ENCODE data around the gene COASY. TPM values are rescaled to one million over a fixed set of nuclear protein-coding genes. Genes with fewer than 3 reads are reported as not detected.

COASY gene
- total and polyA plus RNA-seq, 2 donors from 2014 or later: 71.9 to 145 TPM

- FAIRE-seq (no peak), DNase-seq (no peak)
- Histone ChIP-seq H3K27me3 (ENCODE audit: control insufficient read depth, insufficient read depth, low read length) (no peaks in the 10 kb centered on the region), H3K9ac (ENCODE audit: low read length in 3 of 3) (no peak overlapping the region), H3K4me3 (ENCODE audit: low read length in 3 of 3) (no peak overlapping the region), H3K27ac (ENCODE audit: low read depth in 2 of 2, low read length in 2 of 2) (no peak overlapping the region), H3K9me3 (ENCODE audit: control insufficient read depth in 2 of 3, insufficient read depth in 1 of 3, low read length in 3 of 3) (no peaks in the 10 kb centered on the region), H3K4me1 (ENCODE audit: control insufficient read depth in 2 of 3, insufficient read depth in 2 of 3, low read depth in 1 of 3, low read length in 3 of 3) (peaks cover 0 to 8% (median 6%) of the 10 kb centered on the region in 3 donors), H3K36me3 (ENCODE audit: control insufficient read depth in 2 of 3, insufficient read depth in 3 of 3, low read length in 3 of 3) (peaks cover 2 to 25% (median 19%) of the 10 kb centered on the region in 3 donors)
- TF ChIP-seq CTCF (IDR thresholded peaks at IDR 0.05; ENCODE audit: borderline replicate concordance, extremely low read depth, insufficient read depth): no peak
- intact Hi-C loops (cut with DNase I): no loop called here
Measured at GRCh38 chr17:42612013-42612412, 50.1 kb downstream of the COASY start.

GRCh38 chr17:42613699-42614295 lies 51.8 kb downstream of the COASY start:
- Histone ChIP-seq H3K36me3 (ENCODE audit: control insufficient read depth in 2 of 3, insufficient read depth in 3 of 3, low read length in 3 of 3) (peaks cover 2 to 25% (median 19%) of the 10 kb centered on the region in 3 donors), H3K27ac (ENCODE audit: low read depth in 2 of 2, low read length in 2 of 2) (no peak overlapping the region), H3K9me3 (ENCODE audit: control insufficient read depth in 2 of 3, insufficient read depth in 1 of 3, low read length in 3 of 3) (no peaks in the 10 kb centered on the region), H3K4me3 (ENCODE audit: low read length in 3 of 3) (no peak overlapping the region), H3K27me3 (ENCODE audit: control insufficient read depth, insufficient read depth, low read length) (no peaks in the 10 kb centered on the region), H3K9ac (ENCODE audit: low read length in 3 of 3) (no peak overlapping the region), H3K4me1 (ENCODE audit: control insufficient read depth in 2 of 3, insufficient read depth in 2 of 3, low read depth in 1 of 3, low read length in 3 of 3) (peaks cover 0 to 2% (median 0%) of the 10 kb centered on the region in 3 donors)
- TF ChIP-seq CTCF (IDR thresholded peaks at IDR 0.05; ENCODE audit: borderline replicate concordance, extremely low read depth, insufficient read depth): no peak
- DNase-seq (peak in 1 of 5 donors; percentile 71), FAIRE-seq (no peak)
- intact Hi-C loops (cut with DNase I): no loop called here

Small RNA genes lying within 50 kb of the gene (microRNA-seq; reads per million reads assigned to microRNA genes)
- gene MIR5010: 6.8 reads per million, percentile 13 among the genes with 10 or more reads in this experiment

Other genes with a start within 250 kb of the COASY start
- gene STAT3, start 173.7 kb upstream of the COASY start, total RNA-seq: 327 TPM
- 55.6 TPM for gene STAT3, start 173.7 kb upstream of the COASY start, polyA plus RNA-seq (ENCODE audit: insufficient read depth, low read depth, low replicate concordance)
- gene CAVIN1, start 138.9 kb upstream of the COASY start, total RNA-seq: 204 TPM
- gene CAVIN1, start 138.9 kb upstream of the COASY start, polyA plus RNA-seq (ENCODE audit: insufficient read depth, low read depth, low replicate concordance): 67.1 TPM
- gene ATP6V0A1, start 103.3 kb upstream of the COASY start, total RNA-seq: 110 TPM
- gene ATP6V0A1, start 103.3 kb upstream of the COASY start, polyA plus RNA-seq (ENCODE audit: insufficient read depth, low read depth, low replicate concordance): 108 TPM
- 37.5 TPM for gene NAGLU, start 25.9 kb upstream of the COASY start, total RNA-seq
- gene NAGLU, start 25.9 kb upstream of the COASY start, polyA plus RNA-seq (ENCODE audit: insufficient read depth, low read depth, low replicate concordance): 52.7 TPM
- gene HSD17B1, start 9.2 kb upstream of the COASY start, total RNA-seq: 0.31 TPM
- 3.3 TPM for gene HSD17B1, start 9.2 kb upstream of the COASY start, polyA plus RNA-seq (ENCODE audit: insufficient read depth, low read depth, low replicate concordance)
- gene MLX, start 5.0 kb downstream of the COASY start, total RNA-seq: 38.7 TPM
- 41.0 TPM for gene MLX, start 5.0 kb downstream of the COASY start, polyA plus RNA-seq (ENCODE audit: insufficient read depth, low read depth, low replicate concordance)
- gene PSMC3IP, start 15.6 kb downstream of the COASY start, total RNA-seq: 5.8 TPM
- gene PSMC3IP, start 15.6 kb downstream of the COASY start, polyA plus RNA-seq (ENCODE audit: insufficient read depth, low read depth, low replicate concordance): 3.6 TPM
- 69.5 TPM for gene RETREG3, start 47.2 kb downstream of the COASY start, total RNA-seq
- gene RETREG3, start 47.2 kb downstream of the COASY start, polyA plus RNA-seq (ENCODE audit: insufficient read depth, low read depth, low replicate concordance): 22.6 TPM
- 33.7 TPM for gene TUBG1, start 47.5 kb downstream of the COASY start, total RNA-seq
- gene TUBG1, start 47.5 kb downstream of the COASY start, polyA plus RNA-seq (ENCODE audit: insufficient read depth, low read depth, low replicate concordance): 61.9 TPM
- 19.9 TPM for gene TUBG2, start 97.1 kb downstream of the COASY start, total RNA-seq
- gene TUBG2, start 97.1 kb downstream of the COASY start, polyA plus RNA-seq (ENCODE audit: insufficient read depth, low read depth, low replicate concordance): 39.9 TPM
- 21.2 TPM for gene PLEKHH3, start 114.8 kb downstream of the COASY start, total RNA-seq
- 23.2 TPM for gene PLEKHH3, start 114.8 kb downstream of the COASY start, polyA plus RNA-seq (ENCODE audit: insufficient read depth, low read depth, low replicate concordance)
- 1.4 TPM for gene CCR10, start 119.7 kb downstream of the COASY start, total RNA-seq
- gene CCR10, start 119.7 kb downstream of the COASY start, polyA plus RNA-seq (ENCODE audit: insufficient read depth, low read depth, low replicate concordance): 1.7 TPM
- gene CNTNAP1, start 120.4 kb downstream of the COASY start, total RNA-seq: 9.1 TPM
- gene CNTNAP1, start 120.4 kb downstream of the COASY start, polyA plus RNA-seq (ENCODE audit: insufficient read depth, low read depth, low replicate concordance): 1.4 TPM
- gene EZH1, start 182.9 kb downstream of the COASY start, total RNA-seq: 59.2 TPM
- gene EZH1, start 182.9 kb downstream of the COASY start, polyA plus RNA-seq (ENCODE audit: insufficient read depth, low read depth, low replicate concordance): 20.8 TPM
- gene RAMP2, start 199.1 kb downstream of the COASY start, total RNA-seq: 55.7 TPM
- gene RAMP2, start 199.1 kb downstream of the COASY start, polyA plus RNA-seq (ENCODE audit: insufficient read depth, low read depth, low replicate concordance): 134 TPM
- 85.2 TPM for gene VPS25, start 211.3 kb downstream of the COASY start, total RNA-seq
- 112 TPM for gene VPS25, start 211.3 kb downstream of the COASY start, polyA plus RNA-seq (ENCODE audit: insufficient read depth, low read depth, low replicate concordance)
- 14.9 TPM for gene WNK4, start 218.5 kb downstream of the COASY start, total RNA-seq
- gene WNK4, start 218.5 kb downstream of the COASY start, polyA plus RNA-seq (ENCODE audit: insufficient read depth, low read depth, low replicate concordance): 26.4 TPM
- 144 TPM for gene COA3, start 236.6 kb downstream of the COASY start, total RNA-seq
- 656 TPM for gene COA3, start 236.6 kb downstream of the COASY start, polyA plus RNA-seq (ENCODE audit: insufficient read depth, low read depth, low replicate concordance)
- gene CNTD1, start 236.7 kb downstream of the COASY start, total RNA-seq: 0.60 TPM
- 0.95 TPM for gene CNTD1, start 236.7 kb downstream of the COASY start, polyA plus RNA-seq (ENCODE audit: insufficient read depth, low read depth, low replicate concordance)